GM18858 (cell line): Measurements from ENCODE around the gene PLEKHM2.

Experiments used
- ATAC-seq: cut with Tn5 transposase; IDR thresholded peaks from one replicate; pipeline ENCODE4 v1.9.1; 2021; ENCODE audit not compliant: unreplicated experiment

The PLEKHM2 gene

DNA sequence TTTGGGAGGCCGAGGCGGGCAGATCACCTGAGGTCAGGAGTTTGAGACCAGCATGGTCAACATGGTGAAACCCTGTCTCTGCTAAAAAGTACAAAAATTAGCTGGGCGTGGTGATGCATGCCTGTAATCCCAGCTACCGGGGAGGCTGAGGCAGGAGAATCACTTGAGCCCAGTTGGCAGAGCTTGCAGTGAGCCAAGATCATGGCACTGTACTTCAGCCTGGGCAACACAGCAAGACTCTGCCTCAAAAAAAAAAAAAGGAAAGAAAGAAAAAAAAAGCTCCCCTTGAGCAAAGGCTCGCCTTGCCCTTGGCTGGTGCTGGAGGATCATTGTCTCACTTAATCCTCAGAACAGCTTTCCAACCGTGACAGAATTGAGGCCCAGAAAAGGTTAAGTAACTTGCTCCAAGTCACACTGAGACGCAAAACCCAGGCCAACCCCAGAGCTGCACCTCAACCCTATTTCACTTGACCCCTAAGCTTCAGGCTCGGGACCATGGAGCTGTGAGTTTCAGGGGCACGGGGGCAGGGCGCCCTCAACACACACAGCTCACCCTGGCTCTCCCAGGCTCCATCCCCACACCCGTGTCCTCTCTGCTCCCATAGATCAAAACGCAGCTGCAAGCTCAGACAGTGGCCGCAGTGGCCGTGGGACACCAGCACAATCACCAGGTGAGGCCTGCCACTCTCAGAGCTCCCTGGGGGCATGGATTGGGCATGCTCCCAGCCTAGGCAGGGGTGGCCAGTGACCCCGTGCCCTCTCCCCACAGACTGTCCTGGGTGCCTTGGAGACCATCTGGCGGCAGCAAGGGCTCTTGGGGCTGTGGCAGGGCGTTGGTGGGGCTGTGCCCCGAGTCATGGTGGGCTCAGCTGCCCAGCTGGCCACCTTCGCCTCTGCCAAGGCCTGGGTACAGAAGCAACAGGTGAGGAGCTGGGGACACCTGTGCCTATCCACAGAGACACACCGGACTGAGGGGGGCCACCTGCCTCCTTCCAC, 53.5 kb downstream of the PLEKHM2 start:
- ATAC-seq, result no peak

GRCh38 chr1:15738416-15739113, 54.4 kb downstream of the PLEKHM2 start:
- ATAC-seq, result no peak

GRCh38 chr1:15739259-15739658, 55.1 kb downstream of the PLEKHM2 start:
- ATAC-seq, result no peak

DNA sequence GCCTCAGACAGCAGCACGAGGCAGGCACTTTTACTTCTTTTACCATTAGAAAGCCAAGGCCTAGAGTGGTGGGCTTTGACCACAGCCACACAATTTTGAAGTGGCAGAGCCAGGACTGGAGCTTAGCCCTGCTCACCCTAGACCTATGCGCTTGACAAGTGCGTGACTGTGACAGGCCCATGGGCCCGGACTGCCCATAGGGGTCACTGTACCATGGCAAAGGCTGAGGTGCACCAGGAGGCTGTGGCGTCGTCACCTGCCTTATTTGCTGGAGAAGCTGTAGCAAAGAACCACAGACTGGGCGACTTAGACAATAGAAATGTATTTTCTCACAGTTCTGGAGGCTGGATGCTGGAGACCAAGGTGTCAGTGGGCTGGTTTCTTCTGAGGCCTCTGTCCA, 55.6 kb downstream of the PLEKHM2 start:
- ATAC-seq, result no peak

- no peak for ATAC-seq
These were observed 57.1 kb downstream of the PLEKHM2 start for GRCh38 chr1:15740924-15741850.

GRCh38 chr1:15742339-15742801, 58.2 kb downstream of the PLEKHM2 start, which contains the start of gene TMEM82:
Gene TMEM82, plus strand, starts transcription at chr1:15742499. Its CDS starts 61 bp downstream, at chr1:15742560.
- ATAC-seq, result no peak

- no peak for ATAC-seq
These were observed 60.1 kb downstream of the PLEKHM2 start for GRCh38 chr1:15744122-15744679.

- ATAC-seq, result no peak
These were observed 63.3 kb downstream of the PLEKHM2 start for GRCh38 chr1:15747378-15747777.

GRCh38 chr1:15748264-15748663, 64.1 kb downstream of the PLEKHM2 start:
- no peak for ATAC-seq

DNA sequence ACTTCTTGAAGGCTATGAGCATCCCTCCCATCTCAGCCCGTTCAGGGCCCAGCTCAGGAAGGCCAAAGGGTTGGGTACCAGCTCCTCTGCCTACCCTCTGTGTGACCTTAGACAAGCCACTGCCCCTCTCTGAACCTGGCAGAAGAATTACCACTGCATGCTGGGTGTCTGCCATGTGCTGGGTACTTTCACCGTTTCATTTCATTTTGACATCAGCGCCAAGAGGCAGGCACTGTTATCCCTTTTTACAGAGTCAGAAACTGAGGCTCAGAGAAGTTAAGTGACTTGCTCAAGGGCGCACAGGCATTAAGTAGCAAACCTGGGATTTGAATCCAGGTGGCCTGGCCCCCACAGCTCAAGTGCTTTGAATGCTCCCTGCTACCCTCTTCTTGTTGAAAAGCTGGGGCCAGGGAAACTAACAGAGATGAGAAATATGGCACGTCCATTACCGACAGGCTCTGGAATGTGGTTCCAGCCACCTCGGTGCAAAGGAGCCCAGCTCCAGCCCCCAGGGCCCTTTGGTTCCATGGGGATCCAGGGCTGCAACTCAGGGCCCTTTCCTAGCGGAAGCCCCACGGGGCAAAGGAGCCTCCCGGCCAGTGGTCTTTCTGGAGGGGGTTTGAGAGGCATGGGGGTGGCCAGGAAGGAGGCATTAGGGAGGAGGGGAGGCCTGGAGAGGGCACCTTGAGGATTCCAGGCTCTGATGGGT, 64.7 kb downstream of the PLEKHM2 start:
- ATAC-seq, result no peak

GRCh38 chr1:15749399-15750291, 65.5 kb downstream of the PLEKHM2 start:
- ATAC-seq, result no peak

GRCh38 chr1:15750924-15751323, 66.8 kb downstream of the PLEKHM2 start:
- ATAC-seq, result no peak

GRCh38 chr1:15751717-15752116, 67.6 kb downstream of the PLEKHM2 start:
- ATAC-seq, result no peak

- no peak for ATAC-seq
These were observed 69.7 kb downstream of the PLEKHM2 start for GRCh38 chr1:15753776-15754175.

DNA sequence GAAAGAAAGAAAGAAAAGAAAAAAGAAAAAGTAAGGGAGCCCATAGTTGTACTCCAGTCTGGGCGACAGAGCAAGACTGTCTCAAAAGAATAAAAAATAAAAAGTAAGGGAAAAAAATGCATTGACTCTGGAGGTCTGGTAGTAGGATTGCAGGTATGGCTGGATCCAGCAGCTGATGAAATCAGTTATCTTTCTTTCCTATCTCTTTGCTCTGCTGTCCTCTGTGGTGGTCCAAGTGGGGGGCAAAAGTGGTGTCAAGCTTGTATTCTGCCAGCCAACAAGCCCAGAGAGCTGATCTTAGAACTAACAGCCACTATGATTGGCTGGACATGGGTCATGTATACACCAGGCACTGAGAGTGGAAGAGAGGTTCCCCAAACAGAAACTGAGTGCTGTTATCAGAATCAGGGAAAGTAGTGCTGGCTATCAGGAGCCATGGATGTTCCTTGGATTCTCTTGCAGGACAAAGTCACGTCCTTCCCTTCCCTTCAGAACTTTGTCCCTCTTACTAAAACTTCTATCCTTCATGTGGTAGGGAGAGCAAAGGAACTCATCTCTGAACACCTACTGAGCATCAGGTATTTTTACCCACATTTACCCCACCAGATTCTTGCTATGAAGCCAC, 71.0 kb downstream of the PLEKHM2 start:
- ATAC-seq, result no peak

DNA sequence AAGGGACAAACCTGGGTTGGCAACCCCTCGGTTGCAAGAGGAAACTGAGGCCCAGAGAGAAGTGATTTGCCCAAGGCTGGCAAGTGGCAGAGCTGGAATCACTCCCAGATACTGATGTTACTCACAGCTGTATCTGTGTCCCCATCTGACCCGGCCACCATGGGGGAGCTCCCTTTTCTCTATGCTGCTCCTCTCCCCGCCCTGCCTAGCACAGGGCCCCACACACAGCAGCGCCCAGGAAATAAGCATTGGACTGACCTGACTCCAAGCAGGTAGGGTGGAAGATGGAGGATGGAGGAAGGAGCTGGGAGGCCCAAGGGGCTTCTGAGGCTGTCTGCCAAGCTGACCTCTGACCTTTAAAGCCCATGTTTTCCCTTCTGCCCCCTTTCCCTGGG, 71.5 kb downstream of the PLEKHM2 start:
- ATAC-seq, result no peak

DNA sequence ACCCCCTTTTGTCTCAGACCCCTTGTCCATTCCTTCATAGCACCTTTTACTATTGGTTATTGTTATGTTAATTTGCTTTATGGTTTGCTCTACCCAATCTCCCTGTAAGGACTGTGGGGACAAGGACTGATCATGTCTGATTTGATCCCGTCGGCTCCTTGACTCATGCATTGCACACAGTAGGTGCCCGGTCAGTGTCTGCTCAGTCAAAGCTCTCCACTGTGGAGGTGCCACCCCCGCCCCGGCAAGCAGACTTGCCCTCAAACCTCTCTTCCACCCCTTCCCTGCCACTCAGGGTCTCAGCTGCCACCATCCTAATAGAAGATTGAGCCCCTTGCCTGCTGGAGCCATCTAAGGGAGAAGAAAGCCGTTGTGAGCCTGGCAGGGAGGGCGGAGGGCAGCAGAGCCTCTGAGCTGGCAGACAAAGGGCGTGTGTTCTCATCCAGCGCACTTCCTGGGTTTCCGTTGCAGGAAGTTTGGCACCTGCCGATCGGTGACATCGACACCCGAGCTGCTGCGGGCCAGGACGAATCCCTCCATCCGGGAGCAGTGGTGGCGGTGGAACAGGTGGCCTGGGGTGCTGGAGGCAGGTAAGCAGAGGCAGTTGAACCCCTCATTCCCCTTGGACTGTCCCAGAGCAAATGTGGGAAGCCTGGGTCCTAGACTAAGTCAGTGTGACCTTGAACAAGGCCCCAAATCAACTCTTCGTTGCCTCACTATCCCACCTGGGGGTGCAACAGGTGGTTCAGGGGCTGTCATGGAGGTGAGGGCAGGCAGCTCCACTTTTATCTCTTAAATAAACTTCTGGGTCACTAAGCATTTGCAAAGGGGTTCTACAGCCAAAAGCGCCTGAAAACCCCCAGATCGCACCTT, 72.3 kb downstream of the PLEKHM2 start:
- ATAC-seq, result no peak
